ENCODE measurements around the gene AKT1. TPM values are rescaled to one million over a fixed set of nuclear protein-coding genes. Genes with fewer than 3 reads are reported as not detected.
A peak's percentile ranks its signal among the peaks of the same experiment; 100 is the strongest.

The AKT1 gene
- total and polyA plus RNA-seq, 2 of the 13 experiments (the other 11 are each of a cell fraction or from before 2014, with no cell fraction given), result 96.2 to 116 TPM

DNA sequence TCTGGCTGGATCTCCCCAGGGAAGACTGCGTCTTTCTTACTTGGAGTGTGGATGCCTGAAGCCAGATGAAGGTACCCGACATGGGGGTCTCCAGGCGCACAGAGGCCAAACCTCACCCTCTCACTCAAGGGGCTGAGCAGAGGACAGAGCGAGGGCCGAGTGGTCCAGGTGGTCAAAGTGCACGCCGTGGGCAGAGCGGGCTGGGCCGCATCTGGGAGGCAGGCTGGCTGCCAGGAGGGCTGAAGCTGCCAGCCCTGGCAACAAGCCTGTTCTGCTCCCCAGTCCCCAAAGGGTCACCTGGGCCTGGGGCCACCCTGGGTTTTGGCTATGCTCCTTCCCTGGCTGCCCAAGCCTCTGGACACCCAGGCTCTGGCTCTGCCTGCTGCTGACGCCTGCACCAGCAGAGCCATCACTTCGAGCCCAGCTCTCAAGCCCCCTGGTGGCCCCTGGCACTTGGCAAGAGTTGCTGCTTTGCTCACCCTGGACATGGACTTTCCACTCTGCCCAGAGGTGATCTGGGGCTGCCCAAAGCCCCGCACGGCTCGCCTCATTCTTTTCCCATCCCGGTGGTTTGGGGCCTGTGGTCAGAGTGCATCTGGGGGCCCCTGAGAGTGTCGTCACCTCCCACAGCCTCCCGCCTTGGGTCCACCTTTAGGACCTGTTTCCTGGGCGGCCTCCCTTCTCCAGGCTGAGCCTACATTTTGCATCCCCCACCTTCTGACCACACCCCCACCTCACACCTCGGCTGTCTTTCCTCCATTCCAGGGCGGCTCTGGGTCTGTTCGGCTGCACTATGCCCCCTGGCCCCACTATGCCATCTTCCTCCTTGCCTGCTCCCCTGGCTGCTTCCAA is 68.7 kb downstream of the AKT1 start (continued):
- TF ChIP-seq, protein P1, sequence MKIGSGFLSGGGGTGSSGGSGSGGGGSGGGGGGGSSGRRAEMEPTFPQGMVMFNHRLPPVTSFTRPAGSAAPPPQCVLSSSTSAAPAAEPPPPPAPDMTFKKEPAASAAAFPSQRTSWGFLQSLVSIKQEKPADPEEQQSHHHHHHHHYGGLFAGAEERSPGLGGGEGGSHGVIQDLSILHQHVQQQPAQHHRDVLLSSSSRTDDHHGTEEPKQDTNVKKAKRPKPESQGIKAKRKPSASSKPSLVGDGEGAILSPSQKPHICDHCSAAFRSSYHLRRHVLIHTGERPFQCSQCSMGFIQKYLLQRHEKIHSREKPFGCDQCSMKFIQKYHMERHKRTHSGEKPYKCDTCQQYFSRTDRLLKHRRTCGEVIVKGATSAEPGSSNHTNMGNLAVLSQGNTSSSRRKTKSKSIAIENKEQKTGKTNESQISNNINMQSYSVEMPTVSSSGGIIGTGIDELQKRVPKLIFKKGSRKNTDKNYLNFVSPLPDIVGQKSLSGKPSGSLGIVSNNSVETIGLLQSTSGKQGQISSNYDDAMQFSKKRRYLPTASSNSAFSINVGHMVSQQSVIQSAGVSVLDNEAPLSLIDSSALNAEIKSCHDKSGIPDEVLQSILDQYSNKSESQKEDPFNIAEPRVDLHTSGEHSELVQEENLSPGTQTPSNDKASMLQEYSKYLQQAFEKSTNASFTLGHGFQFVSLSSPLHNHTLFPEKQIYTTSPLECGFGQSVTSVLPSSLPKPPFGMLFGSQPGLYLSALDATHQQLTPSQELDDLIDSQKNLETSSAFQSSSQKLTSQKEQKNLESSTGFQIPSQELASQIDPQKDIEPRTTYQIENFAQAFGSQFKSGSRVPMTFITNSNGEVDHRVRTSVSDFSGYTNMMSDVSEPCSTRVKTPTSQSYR (CRISPR knock-in tag; IDR thresholded peaks at IDR 0.05; ENCODE audit: borderline replicate concordance), result no peak
- TF ChIP-seq ZNF274 (CRISPR knock-in tag; IDR thresholded peaks at IDR 0.05) (no peak), ZNF430 (CRISPR knock-in tag; IDR thresholded peaks at IDR 0.05) (peak; percentile 24; the same call in 1 of the 2 replicates), ZNF205 (CRISPR knock-in tag; IDR thresholded peaks at IDR 0.05) (no peak), ZNF530 (CRISPR knock-in tag; IDR thresholded peaks at IDR 0.05; ENCODE audit: low read depth) (no peak), ZBTB20 (CRISPR knock-in tag; IDR thresholded peaks at IDR 0.05; ENCODE audit: borderline replicate concordance, low read depth) (0 out of 2 replicates have a peak, but pooled peaks have one; percentile 27), KAT2B (IDR thresholded peaks at IDR 0.05; ENCODE audit: borderline replicate concordance, low read depth, low read length) (no peak), MTA3 (CRISPR knock-in tag; IDR thresholded peaks at IDR 0.05) (no peak), ZFP62 (CRISPR knock-in tag; IDR thresholded peaks at IDR 0.05) (no peak), SIX4 (CRISPR knock-in tag; IDR thresholded peaks at IDR 0.05) (no peak), ZNF766 (CRISPR knock-in tag; IDR thresholded peaks at IDR 0.05; ENCODE audit: borderline replicate concordance) (no peak)
- TF ChIP-seq, protein P2, sequence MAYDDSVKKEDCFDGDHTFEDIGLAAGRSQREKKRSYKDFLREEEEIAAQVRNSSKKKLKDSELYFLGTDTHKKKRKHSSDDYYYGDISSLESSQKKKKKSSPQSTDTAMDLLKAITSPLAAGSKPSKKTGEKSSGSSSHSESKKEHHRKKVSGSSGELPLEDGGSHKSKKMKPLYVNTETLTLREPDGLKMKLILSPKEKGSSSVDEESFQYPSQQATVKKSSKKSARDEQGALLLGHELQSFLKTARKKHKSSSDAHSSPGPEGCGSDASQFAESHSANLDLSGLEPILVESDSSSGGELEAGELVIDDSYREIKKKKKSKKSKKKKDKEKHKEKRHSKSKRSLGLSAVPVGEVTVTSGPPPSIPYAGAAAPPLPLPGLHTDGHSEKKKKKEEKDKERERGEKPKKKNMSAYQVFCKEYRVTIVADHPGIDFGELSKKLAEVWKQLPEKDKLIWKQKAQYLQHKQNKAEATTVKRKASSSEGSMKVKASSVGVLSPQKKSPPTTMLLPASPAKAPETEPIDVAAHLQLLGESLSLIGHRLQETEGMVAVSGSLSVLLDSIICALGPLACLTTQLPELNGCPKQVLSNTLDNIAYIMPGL (CRISPR knock-in tag; IDR thresholded peaks at IDR 0.05; ENCODE audit: borderline replicate concordance in 1 of 2, low read depth in 1 of 2), result peak in 1 of 2 experiments; percentile 56; a peak in 3 of 4 replicates
- TF ChIP-seq, protein P3, sequence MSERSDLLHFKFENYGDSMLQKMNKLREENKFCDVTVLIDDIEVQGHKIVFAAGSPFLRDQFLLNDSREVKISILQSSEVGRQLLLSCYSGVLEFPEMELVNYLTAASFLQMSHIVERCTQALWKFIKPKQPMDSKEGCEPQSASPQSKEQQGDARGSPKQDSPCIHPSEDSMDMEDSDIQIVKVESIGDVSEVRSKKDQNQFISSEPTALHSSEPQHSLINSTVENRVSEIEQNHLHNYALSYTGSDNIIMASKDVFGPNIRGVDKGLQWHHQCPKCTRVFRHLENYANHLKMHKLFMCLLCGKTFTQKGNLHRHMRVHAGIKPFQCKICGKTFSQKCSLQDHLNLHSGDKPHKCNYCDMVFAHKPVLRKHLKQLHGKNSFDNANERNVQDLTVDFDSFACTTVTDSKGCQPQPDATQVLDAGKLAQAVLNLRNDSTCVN (CRISPR knock-in tag; IDR thresholded peaks at IDR 0.05; ENCODE audit: borderline replicate concordance), result no peak
- TF ChIP-seq, protein P4, sequence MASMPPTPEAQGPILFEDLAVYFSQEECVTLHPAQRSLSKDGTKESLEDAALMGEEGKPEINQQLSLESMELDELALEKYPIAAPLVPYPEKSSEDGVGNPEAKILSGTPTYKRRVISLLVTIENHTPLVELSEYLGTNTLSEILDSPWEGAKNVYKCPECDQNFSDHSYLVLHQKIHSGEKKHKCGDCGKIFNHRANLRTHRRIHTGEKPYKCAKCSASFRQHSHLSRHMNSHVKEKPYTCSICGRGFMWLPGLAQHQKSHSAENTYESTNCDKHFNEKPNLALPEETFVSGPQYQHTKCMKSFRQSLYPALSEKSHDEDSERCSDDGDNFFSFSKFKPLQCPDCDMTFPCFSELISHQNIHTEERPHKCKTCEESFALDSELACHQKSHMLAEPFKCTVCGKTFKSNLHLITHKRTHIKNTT (CRISPR knock-in tag; IDR thresholded peaks at IDR 0.05), result no peak
- TF ChIP-seq, protein P5, sequence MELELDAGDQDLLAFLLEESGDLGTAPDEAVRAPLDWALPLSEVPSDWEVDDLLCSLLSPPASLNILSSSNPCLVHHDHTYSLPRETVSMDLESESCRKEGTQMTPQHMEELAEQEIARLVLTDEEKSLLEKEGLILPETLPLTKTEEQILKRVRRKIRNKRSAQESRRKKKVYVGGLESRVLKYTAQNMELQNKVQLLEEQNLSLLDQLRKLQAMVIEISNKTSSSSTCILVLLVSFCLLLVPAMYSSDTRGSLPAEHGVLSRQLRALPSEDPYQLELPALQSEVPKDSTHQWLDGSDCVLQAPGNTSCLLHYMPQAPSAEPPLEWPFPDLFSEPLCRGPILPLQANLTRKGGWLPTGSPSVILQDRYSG (CRISPR knock-in tag; IDR thresholded peaks at IDR 0.05), result no peak
